Right cardiac atrium (tissue), 5 donors: ENCODE data around the gene NDNF. TPM values are rescaled to one million over a fixed set of nuclear protein-coding genes. Genes with fewer than 3 reads are reported as not detected.

Experiments
- ATAC-seq, 2 donors: fragments of 200-7000 bp; cut with Tn5 transposase; one replicate each; pipeline versions ENCODE4 v1.8.0 to v1.9.1; 2020; ENCODE audit warnings: moderate library complexity in 2 of 2, mild to moderate bottlenecking in 1 of 2
- DNase-seq, 3 donors: peaks; one replicate each; pipeline ENCODE4 v3.0.0-alpha.2; 2020
- H3K27ac ChIP-seq: one replicate; pipeline ENCODE4 v1.5.1; 2013; ENCODE audit warnings: mild to moderate bottlenecking, low read length, control low read depth, moderate library complexity
- H3K27me3 ChIP-seq: one replicate; pipeline ENCODE4 v1.6.1; 2013; ENCODE audit not compliant: control insufficient read depth, insufficient read depth
- H3K4me1 ChIP-seq: one replicate; pipeline ENCODE4 v1.6.1; 2013; ENCODE audit warnings: low read length; ENCODE audit not compliant: control insufficient read depth, insufficient read depth
- H3K4me3 ChIP-seq: one replicate; pipeline ENCODE4 v1.5.1; 2013; ENCODE audit warnings: low read length, control low read depth
- H3K9me3 ChIP-seq: one replicate; pipeline ENCODE4 v1.6.1; 2013; ENCODE audit warnings: low read length; ENCODE audit not compliant: control insufficient read depth
- WGBS: extraction: QIAGEN DNeasy Blood & Tissue Kit; methylation state at CpG from one replicate; pipeline ENCODE4 v1.1.7; 2013; 5-methylcytosine and 5-hydroxymethylcytosine counted together
- intact Hi-C, 4 donors: fragments of 100-400 bp; cut with DNase I; formaldehyde crosslinking; loops; one replicate each; pipeline versions ENCODE4 v1.11.0 to v1.14.0; 2022 to 2023
- long read RNA-seq, 4 donors: library from polyadenylated mRNA; unstranded; transcript quantifications; one replicate each; pipeline ENCODE4 v2.0.0, GENCODE V29; 2020 to 2021
- polyA plus RNA-seq: library from polyadenylated mRNA; stranded (reverse); fragments of 200-250 nt; gene quantifications from one replicate; pipeline ENCODE4 v1.2.3, GENCODE V29; 2013
- total RNA-seq, 4 donors: library from RNA; stranded (reverse); fragmentation: NEBNext Ultra II Directional; extraction: Animal tissue kit (Norgen Biotek cat#: 25700); gene quantifications; one replicate each; pipeline ENCODE4 v1.2.1, GENCODE V29; 2021
- donor health status: healthy with polysubstance abuse.
- donor health status: DM: no; HTN: yes; CAD: no.
- donor health status: DM: no; HTN: no; CAD: no.
- donor health status: DM: no; HTN: yes; CAD: no; lungs with severe emphysema.
- donor health status: DM: yes; HTN: yes; CAD: no.

NDNF gene
- total RNA-seq (1 to 10 TPM in 3 of 4 donors, under 1 TPM in 1; 0.50 to 6.3 (median 2.3) TPM), polyA plus RNA-seq (2.5 TPM)
- long read RNA-seq, donor 1, transcript NDNF-201 (4 exons, 2,885 nt): major isoform, 7 of 9 reads
- long read RNA-seq, donor 1, partial matches to known transcripts: 0 of 9 reads
- long read RNA-seq, donor 1, other reads (novel, unspliced or antisense): 2 of 9 reads
- long read RNA-seq, donor 2: 0 reads
- long read RNA-seq, donor 3, partial matches to known transcripts: 0 of 2 reads
- long read RNA-seq, donor 3, other reads (novel, unspliced or antisense): 1 of 2 reads
- long read RNA-seq, donor 4: 0 reads

GRCh38 chr4:121072224-121073003 is at the start of gene NDNF:
TSS of gene NDNF (minus strand) at chr4:121072535. CDS start at chr4:121045837, 26,698 bp downstream.
- peak; percentile 81 to 86 for ATAC-seq
- no peaks in the 10 kb centered on the region for H3K27me3 ChIP-seq
- WGBS: under 1% methylated on average over 76 of the region's 76 CpGs
- peak; percentile 38 to 76 (median 68) for DNase-seq
- no peaks in the 10 kb centered on the region for H3K9me3 ChIP-seq
- peak within 1 kb of the TSS; percentile 92 for H3K4me3 ChIP-seq
- intact Hi-C loops: no loop called here
- no peaks in the 10 kb centered on the region for H3K4me1 ChIP-seq
- H3K27ac ChIP-seq: peak within 1 kb of the TSS; percentile 16

GRCh38 chr4:121119715-121120114 is 47.4 kb upstream of the NDNF start:
- 74% methylated on average over 1 of the region's 1 CpG for WGBS

GRCh38 chr4:121118344-121118743 is 46.0 kb upstream of the NDNF start:
- Histone ChIP-seq H3K4me3 (no peak overlapping the region), H3K4me1 (no peaks in the 10 kb centered on the region), H3K27me3 (no peaks in the 10 kb centered on the region), H3K27ac (no peak overlapping the region), H3K9me3 (no peaks in the 10 kb centered on the region)
- WGBS: 39% methylated on average over 2 of the region's 2 CpGs
- ATAC-seq (no peak), DNase-seq (no peak)
- intact Hi-C loops: no loop called here

More at GRCh38 chr4:121119715-121120114, 47.4 kb upstream of the NDNF start:
- H3K4me3 ChIP-seq: no peak overlapping the region
- H3K9me3 ChIP-seq: no peaks in the 10 kb centered on the region
- H3K27me3 ChIP-seq: no peaks in the 10 kb centered on the region
- ATAC-seq (no peak), DNase-seq (no peak)
- no peak overlapping the region for H3K27ac ChIP-seq
- intact Hi-C loops: no loop called here
- H3K4me1 ChIP-seq: no peaks in the 10 kb centered on the region

GRCh38 chr4:121114756-121115155 is 42.4 kb upstream of the NDNF start:
- Histone ChIP-seq H3K27ac (no peak overlapping the region), H3K9me3 (no peaks in the 10 kb centered on the region), H3K27me3 (no peaks in the 10 kb centered on the region), H3K4me1 (no peaks in the 10 kb centered on the region), H3K4me3 (no peak overlapping the region)
- intact Hi-C loops: no loop called here
- ATAC-seq (no peak), DNase-seq (no peak)
- 88% methylated on average over 1 of the region's 1 CpG for WGBS

- no peaks in the 10 kb centered on the region for H3K27me3 ChIP-seq
- H3K4me3 ChIP-seq: no peak overlapping the region
- intact Hi-C loops: no loop called here
- DNase-seq: no peak
- no peaks in the 10 kb centered on the region for H3K9me3 ChIP-seq
- H3K27ac ChIP-seq: no peak overlapping the region
- ATAC-seq: no peak
- no peaks in the 10 kb centered on the region for H3K4me1 ChIP-seq
These were observed 40.2 kb upstream of the NDNF start for GRCh38 chr4:121112530-121112929.

GRCh38 chr4:121108557-121108956 is 36.2 kb upstream of the NDNF start:
- H3K27me3 ChIP-seq: no peaks in the 10 kb centered on the region

GRCh38 chr4:121107507-121107906 is 35.2 kb upstream of the NDNF start:
- Histone ChIP-seq H3K9me3 (no peaks in the 10 kb centered on the region), H3K27me3 (no peaks in the 10 kb centered on the region), H3K4me3 (no peak overlapping the region), H3K4me1 (no peaks in the 10 kb centered on the region), H3K27ac (no peak overlapping the region)
- ATAC-seq (no peak), DNase-seq (no peak)
- WGBS: 95% methylated on average over 4 of the region's 4 CpGs
- intact Hi-C loops: no loop called here

More at GRCh38 chr4:121108557-121108956, 36.2 kb upstream of the NDNF start:
- Histone ChIP-seq H3K9me3 (no peaks in the 10 kb centered on the region), H3K4me1 (no peaks in the 10 kb centered on the region), H3K4me3 (no peak overlapping the region), H3K27ac (no peak overlapping the region)
- ATAC-seq (no peak), DNase-seq (no peak)
- 87% methylated on average over 2 of the region's 2 CpGs for WGBS
- intact Hi-C loops: no loop called here

GRCh38 chr4:121100093-121100775 is 27.9 kb upstream of the NDNF start:
- ATAC-seq: no peak
- WGBS: 68% methylated on average over 2 of the region's 2 CpGs
- intact Hi-C loops: no loop called here

GRCh38 chr4:121098266-121098665 is 25.9 kb upstream of the NDNF start:
- Histone ChIP-seq H3K9me3 (no peaks in the 10 kb centered on the region), H3K4me3 (no peak overlapping the region), H3K4me1 (no peaks in the 10 kb centered on the region), H3K27me3 (no peaks in the 10 kb centered on the region), H3K27ac (no peak overlapping the region)
- ATAC-seq (no peak), DNase-seq (no peak)
- 25% methylated on average over 2 of the region's 2 CpGs for WGBS
- intact Hi-C loops: loop anchor here (5.0 to 10.0 kb wide), 4 partner anchors 383 to 1023 kb away; no protein-coding TSS in a partner anchor

More at GRCh38 chr4:121100093-121100775, 27.9 kb upstream of the NDNF start:
- no peak for DNase-seq
- Histone ChIP-seq H3K4me3 (no peak overlapping the region), H3K9me3 (no peaks in the 10 kb centered on the region), H3K27ac (no peak overlapping the region), H3K4me1 (no peaks in the 10 kb centered on the region), H3K27me3 (no peaks in the 10 kb centered on the region)

- no peaks in the 10 kb centered on the region for H3K4me1 ChIP-seq
- no peaks in the 10 kb centered on the region for H3K9me3 ChIP-seq
- intact Hi-C loops: loop anchor here (5.0 to 10.0 kb wide), 4 partner anchors 382 to 1022 kb away; no protein-coding TSS in a partner anchor
- H3K27me3 ChIP-seq: no peaks in the 10 kb centered on the region
- H3K27ac ChIP-seq: no peak overlapping the region
- no peak for ATAC-seq
- no peak overlapping the region for H3K4me3 ChIP-seq
- WGBS: 18% methylated on average over 2 of the region's 2 CpGs
- DNase-seq: no peak
These were observed 24.3 kb upstream of the NDNF start for GRCh38 chr4:121096629-121097028.

GRCh38 chr4:121096191-121096590 is 23.9 kb upstream of the NDNF start:
- H3K27ac ChIP-seq: no peak overlapping the region
- no peaks in the 10 kb centered on the region for H3K4me1 ChIP-seq
- ATAC-seq (no peak), DNase-seq (no peak)
- H3K4me3 ChIP-seq: no peak overlapping the region
- no peaks in the 10 kb centered on the region for H3K9me3 ChIP-seq
- intact Hi-C loops: loop anchor here (5.0 to 10.0 kb wide), 4 partner anchors 381 to 1021 kb away; no protein-coding TSS in a partner anchor
- H3K27me3 ChIP-seq: no peaks in the 10 kb centered on the region
